K562 (cell line): ENCODE data around the gene GCC1. TPM values are rescaled to one million over a fixed set of nuclear protein-coding genes. Genes with fewer than 3 reads are reported as not detected.
A peak's percentile ranks its signal among the peaks of the same experiment; 100 is the strongest.

Source experiments
- ATAC-seq: fragments of 200-7000 bp; cut with Tn5 transposase; 3 replicates; pipeline ENCODE4 v1.9.1; 2020; ENCODE audit warnings: moderate library complexity
- BruUV-seq: library from RNA; stranded (reverse); fragments of 400-500 nt; replicated peaks from 2 replicates; lab custom pipeline; 2021; lab: Mats Ljungman, UMichigan
- CTCF ChIA-PET: fragments of 300-600 bp; formaldehyde crosslinking; extraction: SDS; loops from one replicate; lab custom pipeline; 2021; ENCODE audit warnings: low intra/inter-chr PET ratio; lab: Yijun Ruan, JAX
- POLR2A ChIA-PET: fragments of 300-600, 350-650 bp; sonication (Branson Sonifier 250); formaldehyde crosslinking; extraction: SDS; loops from one replicate; lab custom pipeline; 2021; ENCODE audit warnings: antibody characterized with exemption, inconsistent platforms; lab: Yijun Ruan, JAX
- DNase-seq, 4 experiments: peaks; one replicate each; pipeline versions ENCODE4 v3.0.0 to v3.0.0-alpha.2; 2011 to 2018; ENCODE audit warnings: low spot score in 3 of 4, mixed read lengths in 3 of 4; ENCODE audit errors: extremely low read depth in 1 of 4
- FAIRE-seq: peaks from 2 replicates; lab custom pipeline; 2011; peaks lifted over from hg19 to GRCh38; lab: Jason Lieb, UNC
- H2AFZ ChIP-seq: 2 replicates; pipeline ENCODE4 v1.6.0; 2011; ENCODE audit warnings: low read depth, low read length, control low read depth, inconsistent platforms
- H3K27ac ChIP-seq: fragments of 200-600 bp; 3 replicates; pipeline ENCODE4 v1.8.0; 2011; ENCODE audit warnings: low read depth, mild to moderate bottlenecking, control low read depth, inconsistent platforms, low read length, moderate library complexity, mixed read lengths; ENCODE audit errors: extremely low read depth
- H3K27me3 ChIP-seq, 2 experiments: fragments of 300-600 bp in 1 of 2; 2 replicates in 1 of 2; 3 replicates in 1 of 2; pipeline versions ENCODE4 v1.6.0 to v1.8.0; 2011; ENCODE audit warnings: inconsistent platforms in 2 of 2, low read length in 2 of 2, mild to moderate bottlenecking in 1 of 2, mixed read lengths in 1 of 2, moderate library complexity in 1 of 2; ENCODE audit not compliant: control insufficient read depth in 2 of 2, insufficient read depth in 2 of 2
- H3K36me3 ChIP-seq: fragments of 300-600 bp; 3 replicates; pipeline ENCODE4 v1.8.0; 2011; ENCODE audit warnings: mild to moderate bottlenecking, low read length, inconsistent platforms; ENCODE audit not compliant: control insufficient read depth, insufficient read depth
- H3K4me1 ChIP-seq, 2 experiments: fragments of 200-600 bp in 1 of 2; replicated peaks in 1 of 2; 2 replicates in 1 of 2; 3 replicates in 1 of 2; pipeline versions ENCODE4 v1.5.1 to v1.8.0; 2011; ENCODE audit warnings: inconsistent platforms in 2 of 2, low read length in 2 of 2, mild to moderate bottlenecking in 1 of 2, mixed read lengths in 1 of 2, moderate library complexity in 1 of 2; ENCODE audit not compliant: control insufficient read depth in 2 of 2, insufficient read depth in 2 of 2
- H3K4me2 ChIP-seq: 2 replicates; pipeline ENCODE4 v1.6.1; 2011; ENCODE audit warnings: low read length, control low read depth, inconsistent platforms, mixed read lengths; ENCODE audit not compliant: insufficient read depth
- H3K4me3 ChIP-seq: fragments of 200-600 bp; sonication (generic), shearing (Covaris generic); 2 replicates; pipeline ENCODE4 v1.5.1; 2016; ENCODE audit warnings: control low read depth, inconsistent platforms
- H3K79me2 ChIP-seq: fragments of 200-600 bp; 3 replicates; pipeline ENCODE4 v1.8.0; 2011; ENCODE audit warnings: low read length, inconsistent platforms; ENCODE audit not compliant: control insufficient read depth, insufficient read depth
- H3K9ac ChIP-seq, 2 experiments: 2 replicates each; pipeline versions ENCODE4 v1.6.0 to v1.6.1; 2011; ENCODE audit warnings: low read depth in 2 of 2, low read length in 2 of 2, control low read depth in 1 of 2, inconsistent platforms in 1 of 2, mild to moderate bottlenecking in 1 of 2, mixed read lengths in 1 of 2; ENCODE audit not compliant: insufficient read depth in 1 of 2
- H3K9me1 ChIP-seq: one replicate; pipeline ENCODE4 v1.6.0; 2011; ENCODE audit warnings: inconsistent platforms, mild to moderate bottlenecking, low read length, moderate library complexity; ENCODE audit not compliant: control insufficient read depth, insufficient read depth
- H3K9me3 ChIP-seq: replicated peaks from 2 replicates; pipeline ENCODE4 v1.5.1; 2011; ENCODE audit warnings: low read depth, low read length, inconsistent platforms; ENCODE audit not compliant: control insufficient read depth, insufficient read depth
- H4K20me1 ChIP-seq: replicated peaks from 2 replicates; pipeline ENCODE4 v1.6.1; 2011; ENCODE audit warnings: low read length, inconsistent platforms, mixed read lengths; ENCODE audit not compliant: control insufficient read depth, insufficient read depth
- BRCA1 ChIP-seq, 2 experiments: fragments of 450-650 bp in 1 of 2; sonication (generic) in 1 of 2; formaldehyde crosslinking in 1 of 2; IDR thresholded peaks; 2 replicates each; pipeline versions ENCODE4 v1.5.0 to v1.6.1; 2017 to 2020; ENCODE audit warnings: mild to moderate bottlenecking in 1 of 2, missing genetic modification reagents in 1 of 2
- CHD2 ChIP-seq: IDR thresholded peaks from 2 replicates; pipeline ENCODE4 v1.6.1; 2011; ENCODE audit warnings: low read depth, low read length
- KLF10 ChIP-seq: fragments of 250-450 bp; sonication (Bioruptor Pico); IDR thresholded peaks from 2 replicates; pipeline ENCODE4 v1.6.1; 2021; ENCODE audit warnings: matching md5 sums
- NFIC ChIP-seq: fragments of 450-650 bp; IDR thresholded peaks from 2 replicates; pipeline ENCODE4 v1.6.1; 2017; ENCODE audit warnings: mild to moderate bottlenecking, inconsistent platforms
- NFIX ChIP-seq: fragments of 250-450 bp; sonication (Bioruptor Pico); IDR thresholded peaks from 2 replicates; pipeline ENCODE4 v1.4.0; 2020; ENCODE audit warnings: low read depth, mild to moderate bottlenecking, moderate library complexity
- WGBS: fragments of 100-300 bp; shearing (Covaris generic); methylation state at CpG from one replicate; pipeline ENCODE4 v1.1.6; 2016; ENCODE audit warnings: low coverage, mixed read lengths; ENCODE audit not compliant: insufficient coverage; ENCODE audit errors: missing lambda C conversion rate; 5-methylcytosine and 5-hydroxymethylcytosine counted together
- in situ Hi-C: fragments of 300-500 bp; cut with MboI; formaldehyde crosslinking; loops from 4 replicates; pipeline ENCODE4 v1.15.0; 2018; ENCODE audit warnings: inconsistent platforms, mixed read lengths
- intact Hi-C: fragments of 100-400 bp; cut with micrococcal nuclease; formaldehyde crosslinking; loops from 2 replicates; pipeline ENCODE4 v1.14.2; 2022
- polyA plus RNA-seq, 8 experiments: library from polyadenylated mRNA; depleted of rRNA in 4 of 8; stranded (reverse) in 5 of 8; unstranded in 3 of 8; fragments of >200 nt; fragmentation: Nextera tagmentation in 2 of 8; fragmentation: Illumina TruSeq in 1 of 8; extraction: Ambion mirVana in 2 of 8; extraction: Trizol in 1 of 8; gene quantifications; 2 replicates each; pipeline versions ENCODE4 v1.2.1 to v1.2.3, GENCODE V29; 2011 to 2014; ENCODE audit warnings: inconsistent platforms in 1 of 8, missing spikeins in 1 of 8
- total RNA-seq, 7 experiments: library from RNA; depleted of rRNA in 6 of 7; stranded (reverse); fragments of >200 nt in 6 of 7; fragmentation: Illumina TruSeq in 2 of 7; extraction: Trizol in 2 of 7; gene quantifications; 2 replicates each; pipeline versions ENCODE4 v1.2.1 to v1.2.3, GENCODE V29; 2011 to 2021; ENCODE audit warnings: low replicate concordance in 1 of 7
- TF ChIP-seq, protein P1 (sequence below): fragments of 450-650 bp; formaldehyde crosslinking; IDR thresholded peaks from 2 replicates; pipeline ENCODE4 v1.4.0; 2020; ENCODE audit warnings: mild to moderate bottlenecking, moderate library complexity

Gene GCC1
- total and polyA plus RNA-seq, 9 of the 15 experiments (the other 6 are each of a cell fraction or from before 2014, with no cell fraction given), result 1.9 to 19.8 (median 10.9) TPM

DNA sequence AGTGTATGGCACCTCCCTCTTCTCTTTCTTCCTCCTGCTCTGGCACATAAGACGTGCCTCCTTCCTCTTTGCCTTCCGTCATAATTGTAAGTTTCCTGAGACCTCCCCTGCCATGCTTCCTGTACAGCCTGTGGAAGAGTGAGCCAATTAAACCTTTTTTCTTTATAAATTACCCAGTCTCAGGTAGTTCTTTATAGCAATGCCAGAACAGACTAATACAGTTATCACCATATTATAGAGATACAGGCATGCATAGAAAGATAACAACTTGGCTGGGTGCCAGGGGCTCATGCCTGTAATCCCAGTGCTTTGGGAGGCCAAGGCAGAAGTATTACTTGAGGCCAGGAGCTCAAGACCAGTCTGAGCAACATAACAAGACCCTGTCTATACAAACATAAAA is 53.2 kb downstream of the GCC1 start:
- intact Hi-C loops, result no loop called here
- Histone ChIP-seq H4K20me1 (no peaks in the 10 kb centered on the region; the same call in 1 of the 2 replicates), H3K27me3 (peaks cover 14 to 28% of the 10 kb centered on the region in 2 experiments; a peak in 4 of 5 replicates), H3K9me1 (no peaks in the 10 kb centered on the region), H3K79me2 (no peaks in the 10 kb centered on the region), H3K27ac (no peak overlapping the region), H3K9me3 (no peaks in the 10 kb centered on the region)
- CTCF ChIA-PET, result no interaction called here
- BruUV-seq, result no TSS peak
- FAIRE-seq, result no peak
- no peak for ATAC-seq
- TF ChIP-seq, protein P1, sequence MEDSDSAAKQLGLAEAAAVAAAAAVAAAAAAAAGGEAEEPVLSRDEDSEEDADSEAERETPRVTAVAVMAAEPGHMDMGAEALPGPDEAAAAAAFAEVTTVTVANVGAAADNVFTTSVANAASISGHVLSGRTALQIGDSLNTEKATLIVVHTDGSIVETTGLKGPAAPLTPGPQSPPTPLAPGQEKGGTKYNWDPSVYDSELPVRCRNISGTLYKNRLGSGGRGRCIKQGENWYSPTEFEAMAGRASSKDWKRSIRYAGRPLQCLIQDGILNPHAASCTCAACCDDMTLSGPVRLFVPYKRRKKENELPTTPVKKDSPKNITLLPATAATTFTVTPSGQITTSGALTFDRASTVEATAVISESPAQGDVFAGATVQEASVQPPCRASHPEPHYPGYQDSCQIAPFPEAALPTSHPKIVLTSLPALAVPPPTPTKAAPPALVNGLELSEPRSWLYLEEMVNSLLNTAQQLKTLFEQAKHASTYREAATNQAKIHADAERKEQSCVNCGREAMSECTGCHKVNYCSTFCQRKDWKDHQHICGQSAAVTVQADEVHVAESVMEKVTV (CRISPR knock-in tag), result no peak
- TF ChIP-seq BRCA1 (IDR thresholded peaks at IDR 0.05) (no peak), BRCA1 (CRISPR knock-in tag; IDR thresholded peaks at IDR 0.05) (no peak), KLF10 (no peak), NFIC (peak; percentile 94), NFIX (CRISPR knock-in tag) (peak; percentile 84), CHD2 (0 out of 2 replicates have a peak, but pooled peaks have one; percentile 16)
- TF ChIP-seq, all 486 proteins: peak for 3
- no peaks in the 10 kb centered on the region for H3K36me3 ChIP-seq
- no peak overlapping the region for H3K4me2 ChIP-seq
- no peak overlapping the region for H2AFZ ChIP-seq
- no peak overlapping the region for H3K9ac ChIP-seq
- POLR2A ChIA-PET, result no interaction called here
- H3K4me3 ChIP-seq, result no peak overlapping the region
- no peaks in the 10 kb centered on the region for H3K4me1 ChIP-seq
- DNase-seq, result peak in 1 of 4 experiments; percentile 16
- in situ Hi-C loops, result no loop called here
- 0% methylated on average over 2 of the region's 2 CpGs for whole genome bisulfite sequencing

Other genes with a start within 250 kb of the GCC1 start
- gene ZNF800, start 192.9 kb downstream of the GCC1 start, total RNA-seq (2014; rRNA removed), result 21.0 and 25.2 TPM in 2 replicates
- gene ZNF800, start 192.9 kb downstream of the GCC1 start, total RNA-seq (2014; rRNA removed; fragmentation: Illumina TruSeq; extraction: Trizol), result 46.1 and 51.1 TPM in 2 replicates
- 54.0 and 58.3 TPM in 2 replicates for gene ZNF800, start 192.9 kb downstream of the GCC1 start, total RNA-seq (2015; rRNA removed; fragmentation: Illumina TruSeq; extraction: Trizol)
- 48.5 and 50.2 TPM in 2 replicates for gene ZNF800, start 192.9 kb downstream of the GCC1 start, total RNA-seq (2021)
- gene ZNF800, start 192.9 kb downstream of the GCC1 start, polyA plus RNA-seq (2011; rRNA removed), result 23.8 and 33.4 TPM in 2 replicates
- gene ZNF800, start 192.9 kb downstream of the GCC1 start, polyA plus RNA-seq (2014; fragmentation: Illumina TruSeq; extraction: Trizol), result 29.0 and 46.7 TPM in 2 replicates
- 1 to 10 TPM; 7.5 to 9.3 TPM for gene ZNF800, start 192.9 kb downstream of the GCC1 start, polyA plus RNA-seq (2014; fragmentation: Nextera tagmentation; extraction: Ambion mirVana)
- 18.9 and 19.3 TPM in 2 replicates for gene ZNF800, start 192.9 kb downstream of the GCC1 start, polyA plus RNA-seq (2014; rRNA removed)
- 167 and 205 TPM in 2 replicates for gene ARF5, start 2.8 kb upstream of the GCC1 start, total RNA-seq (2014; rRNA removed)
- gene ARF5, start 2.8 kb upstream of the GCC1 start, total RNA-seq (2014; rRNA removed; fragmentation: Illumina TruSeq; extraction: Trizol), result 91.8 and 96.3 TPM in 2 replicates
- gene ARF5, start 2.8 kb upstream of the GCC1 start, total RNA-seq (2015; rRNA removed; fragmentation: Illumina TruSeq; extraction: Trizol), result 125 and 132 TPM in 2 replicates
- 163 and 169 TPM in 2 replicates for gene ARF5, start 2.8 kb upstream of the GCC1 start, total RNA-seq (2021)
- 168 and 233 TPM in 2 replicates for gene ARF5, start 2.8 kb upstream of the GCC1 start, polyA plus RNA-seq (2011; rRNA removed)
- 122 and 170 TPM in 2 replicates for gene ARF5, start 2.8 kb upstream of the GCC1 start, polyA plus RNA-seq (2014; fragmentation: Illumina TruSeq; extraction: Trizol)
- 10 to 100 TPM in 1 of 2 experiments, 1 to 10 TPM in 1; 8.1 to 17.3 TPM for gene ARF5, start 2.8 kb upstream of the GCC1 start, polyA plus RNA-seq (2014; fragmentation: Nextera tagmentation; extraction: Ambion mirVana)
- gene ARF5, start 2.8 kb upstream of the GCC1 start, polyA plus RNA-seq (2014; rRNA removed), result 244 and 290 TPM in 2 replicates
- 0.69 and 2.0 TPM in 2 replicates for gene FSCN3, start 8.1 kb upstream of the GCC1 start, total RNA-seq (2014; rRNA removed)
- 2.0 and 3.0 TPM in 2 replicates for gene FSCN3, start 8.1 kb upstream of the GCC1 start, total RNA-seq (2014; rRNA removed; fragmentation: Illumina TruSeq; extraction: Trizol)
- 0.49 and 0.76 TPM in 2 replicates for gene FSCN3, start 8.1 kb upstream of the GCC1 start, total RNA-seq (2015; rRNA removed; fragmentation: Illumina TruSeq; extraction: Trizol)
- 0.40 and 0.55 TPM in 2 replicates for gene FSCN3, start 8.1 kb upstream of the GCC1 start, total RNA-seq (2021)
- gene FSCN3, start 8.1 kb upstream of the GCC1 start, polyA plus RNA-seq (2011; rRNA removed), result 0.21 and 0.30 TPM in 2 replicates
- 1.1 and 1.7 TPM in 2 replicates for gene FSCN3, start 8.1 kb upstream of the GCC1 start, polyA plus RNA-seq (2014; fragmentation: Illumina TruSeq; extraction: Trizol)
- gene FSCN3, start 8.1 kb upstream of the GCC1 start, polyA plus RNA-seq (2014; fragmentation: Nextera tagmentation; extraction: Ambion mirVana), result not detected
- 3.8 and 4.2 TPM in 2 replicates for gene FSCN3, start 8.1 kb upstream of the GCC1 start, polyA plus RNA-seq (2014; rRNA removed)
- gene PAX4, start 32.5 kb upstream of the GCC1 start, total RNA-seq (2014; rRNA removed), result not detected in 2 replicates
- gene PAX4, start 32.5 kb upstream of the GCC1 start, total RNA-seq (2014; rRNA removed; fragmentation: Illumina TruSeq; extraction: Trizol), result not detected in 2 replicates
- not detected in 2 replicates for gene PAX4, start 32.5 kb upstream of the GCC1 start, total RNA-seq (2015; rRNA removed; fragmentation: Illumina TruSeq; extraction: Trizol)
- gene PAX4, start 32.5 kb upstream of the GCC1 start, total RNA-seq (2021), result not detected in 2 replicates
- gene PAX4, start 32.5 kb upstream of the GCC1 start, polyA plus RNA-seq (2011; rRNA removed), result not detected in 2 replicates
- gene PAX4, start 32.5 kb upstream of the GCC1 start, polyA plus RNA-seq (2014; fragmentation: Illumina TruSeq; extraction: Trizol), result not detected in 2 replicates
- not detected for gene PAX4, start 32.5 kb upstream of the GCC1 start, polyA plus RNA-seq (2014; fragmentation: Nextera tagmentation; extraction: Ambion mirVana)
- gene PAX4, start 32.5 kb upstream of the GCC1 start, polyA plus RNA-seq (2014; rRNA removed), result not detected in 2 replicates
- gene SND1, start 66.6 kb upstream of the GCC1 start, total RNA-seq (2014; rRNA removed), result 197 and 206 TPM in 2 replicates
- 158 and 173 TPM in 2 replicates for gene SND1, start 66.6 kb upstream of the GCC1 start, total RNA-seq (2014; rRNA removed; fragmentation: Illumina TruSeq; extraction: Trizol)
- gene SND1, start 66.6 kb upstream of the GCC1 start, total RNA-seq (2015; rRNA removed; fragmentation: Illumina TruSeq; extraction: Trizol), result 211 and 215 TPM in 2 replicates
- 307 and 314 TPM in 2 replicates for gene SND1, start 66.6 kb upstream of the GCC1 start, total RNA-seq (2021)
- 164 and 203 TPM in 2 replicates for gene SND1, start 66.6 kb upstream of the GCC1 start, polyA plus RNA-seq (2011; rRNA removed)
- gene SND1, start 66.6 kb upstream of the GCC1 start, polyA plus RNA-seq (2014; fragmentation: Illumina TruSeq; extraction: Trizol), result 191 and 200 TPM in 2 replicates
- gene SND1, start 66.6 kb upstream of the GCC1 start, polyA plus RNA-seq (2014; fragmentation: Nextera tagmentation; extraction: Ambion mirVana), result 10 to 100 TPM; 46.5 to 87.6 TPM
- 143 and 157 TPM in 2 replicates for gene SND1, start 66.6 kb upstream of the GCC1 start, polyA plus RNA-seq (2014; rRNA removed)